Stomach (tissue), 9 donors: ENCODE measurements around the gene EML5. TPM values are rescaled to one million over a fixed set of nuclear protein-coding genes. Genes with fewer than 3 reads are reported as not detected.

ENCODE experiments used
- DNase-seq, 2 donors: peaks; one replicate each; pipeline versions ENCODE4 v3.0.0 to v3.0.0-alpha.2; 2013 to 2019
- H3K27ac ChIP-seq, 5 donors: fragments of 200-600 bp in 4 of 5; sonication (generic) in 4 of 5; one replicate each; pipeline ENCODE4 v1.5.1; 2013 to 2019; ENCODE audit warnings: mild to moderate bottlenecking in 1 of 5, moderate library complexity in 1 of 5
- H3K27me3 ChIP-seq, 3 donors: fragments of 200-600 bp; sonication (generic); one replicate each; pipeline ENCODE4 v1.5.1; 2017 to 2019; ENCODE audit warnings: mixed run types in 1 of 3
- H3K36me3 ChIP-seq, 4 donors: fragments of 200-600 bp; sonication (generic); 1 replicate in 3 of 4; 2 replicates in 1 of 4; pipeline ENCODE4 v1.5.1; 2016 to 2019
- H3K4me1 ChIP-seq, 4 donors: fragments of 200-600 bp; sonication (generic); one replicate each; pipeline ENCODE4 v1.5.1; 2016 to 2019
- H3K4me3 ChIP-seq, 4 donors: fragments of 200-600 bp; sonication (generic) in 3 of 4; one replicate each; pipeline ENCODE4 v1.5.1; 2016 to 2019; ENCODE audit warnings: mild to moderate bottlenecking in 1 of 4
- H3K9me3 ChIP-seq, 4 donors: fragments of 200-600 bp; sonication (generic); one replicate each; pipeline ENCODE4 v1.5.1; 2016 to 2019
- EP300 ChIP-seq: sonication (generic); formaldehyde crosslinking; IDR thresholded peaks from one replicate; pipeline ENCODE4 v1.6.1; 2017; ENCODE audit warnings: antibody characterized with exemption
- POLR2A ChIP-seq, 4 donors: fragments of 450-650 bp; IDR thresholded peaks; one replicate each; pipeline ENCODE4 v1.6.1; 2016; ENCODE audit warnings: antibody characterized with exemption in 4 of 4, control low read depth in 2 of 4, mild to moderate bottlenecking in 1 of 4, moderate library complexity in 1 of 4
- POLR2AphosphoS5 ChIP-seq, 3 donors: sonication (generic); formaldehyde crosslinking; IDR thresholded peaks; one replicate each; pipeline ENCODE4 v1.6.1; 2016; ENCODE audit warnings: antibody characterized with exemption in 3 of 3
- WGBS, 5 donors: extraction: QIAGEN DNeasy Blood & Tissue Kit in 3 of 5; methylation state at CpG; one replicate each; pipeline versions ENCODE4 v1.1.5 to v1.1.7; 2013 to 2018; 5-methylcytosine and 5-hydroxymethylcytosine counted together
- intact Hi-C: fragments of 100-400 bp; cut with DNase I; formaldehyde crosslinking; loops from one replicate; pipeline ENCODE4 v1.15.1; 2023; ENCODE audit warnings: low total_unique reads
- polyA plus RNA-seq, 3 donors: library from polyadenylated mRNA; stranded (reverse); fragments of 200-250 nt; gene quantifications; one replicate each; pipeline ENCODE4 v1.2.3, GENCODE V29; 2013
- total RNA-seq, 5 donors: library from RNA; depleted of rRNA; stranded (reverse); fragments of >200 nt; gene quantifications; one replicate each; pipeline versions ENCODE4 v1.1.0 to v1.2.3, GENCODE V29; 2014 to 2016
- TF ChIP-seq, protein P1 (sequence below), 7 experiments: fragments of 450-650 bp in 4 of 7; fragments of 200-600 bp in 3 of 7; sonication (generic) in 3 of 7; IDR thresholded peaks; one replicate each; pipeline ENCODE4 v1.5.1; 2016 to 2019; ENCODE audit warnings: antibody characterized with exemption in 7 of 7, control low read depth in 2 of 7, mild to moderate bottlenecking in 1 of 7
- donor health status: healthy with polysubstance abuse.
- donor health status: Bipolar disorder and iron deficiency.
- donor health status: healthy.

Gene EML5
- total and polyA plus RNA-seq, 8 donors: 0.19 to 10.3 (median 0.92) TPM; not detected in 1

GRCh38 chr14:88669346-88669745 lies 123.4 kb downstream of the EML5 start:
- intact Hi-C loops: no loop called here
- H3K4me1 ChIP-seq: peaks cover 0 to 11% (median 8%) of the 10 kb centered on the region in 4 donors
- TF ChIP-seq, protein P1, sequence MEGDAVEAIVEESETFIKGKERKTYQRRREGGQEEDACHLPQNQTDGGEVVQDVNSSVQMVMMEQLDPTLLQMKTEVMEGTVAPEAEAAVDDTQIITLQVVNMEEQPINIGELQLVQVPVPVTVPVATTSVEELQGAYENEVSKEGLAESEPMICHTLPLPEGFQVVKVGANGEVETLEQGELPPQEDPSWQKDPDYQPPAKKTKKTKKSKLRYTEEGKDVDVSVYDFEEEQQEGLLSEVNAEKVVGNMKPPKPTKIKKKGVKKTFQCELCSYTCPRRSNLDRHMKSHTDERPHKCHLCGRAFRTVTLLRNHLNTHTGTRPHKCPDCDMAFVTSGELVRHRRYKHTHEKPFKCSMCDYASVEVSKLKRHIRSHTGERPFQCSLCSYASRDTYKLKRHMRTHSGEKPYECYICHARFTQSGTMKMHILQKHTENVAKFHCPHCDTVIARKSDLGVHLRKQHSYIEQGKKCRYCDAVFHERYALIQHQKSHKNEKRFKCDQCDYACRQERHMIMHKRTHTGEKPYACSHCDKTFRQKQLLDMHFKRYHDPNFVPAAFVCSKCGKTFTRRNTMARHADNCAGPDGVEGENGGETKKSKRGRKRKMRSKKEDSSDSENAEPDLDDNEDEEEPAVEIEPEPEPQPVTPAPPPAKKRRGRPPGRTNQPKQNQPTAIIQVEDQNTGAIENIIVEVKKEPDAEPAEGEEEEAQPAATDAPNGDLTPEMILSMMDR (IDR thresholded peaks at IDR 0.05): no peak
- H3K27ac ChIP-seq: no peak overlapping the region
- H3K27me3 ChIP-seq: no peaks in the 10 kb centered on the region
- no peak overlapping the region for H3K4me3 ChIP-seq
- 70 to 100% (median 77%) methylated on average over 3 to 4 of the region's 4 CpGs for WGBS, 5 donors
- no peak for DNase-seq
- no peaks in the 10 kb centered on the region for H3K9me3 ChIP-seq
- no peaks in the 10 kb centered on the region for H3K36me3 ChIP-seq

DNA sequence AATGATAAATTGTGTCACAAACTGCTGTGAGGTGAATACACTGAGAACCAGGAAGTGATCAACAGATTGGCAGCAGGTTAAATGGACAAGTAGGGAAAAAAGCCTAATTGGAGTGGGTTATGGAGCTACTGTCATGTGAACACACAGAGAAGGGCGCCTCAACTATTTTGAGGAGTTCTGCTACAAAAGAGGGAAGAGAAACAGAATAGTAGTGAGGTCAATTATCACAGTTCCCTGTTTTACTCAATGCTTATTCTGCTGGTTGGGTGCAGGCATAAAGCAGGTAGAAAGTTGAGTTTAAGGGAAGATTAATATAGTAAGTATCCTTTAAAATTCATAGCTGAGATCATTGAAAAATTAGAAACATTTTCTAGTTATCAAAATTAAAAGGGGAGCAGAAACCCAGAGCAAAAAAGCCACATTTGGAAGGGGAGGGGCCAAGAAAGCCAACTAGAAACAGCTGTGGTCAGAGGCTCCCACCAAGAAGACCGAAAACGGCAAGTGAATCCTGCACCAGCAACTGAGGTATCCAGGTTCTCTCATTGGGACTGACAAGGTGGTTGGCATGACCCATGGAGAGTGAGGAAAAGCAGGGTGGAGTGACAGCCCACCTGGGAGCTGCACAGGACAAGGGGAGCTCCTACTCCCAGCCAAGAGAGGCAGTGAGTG lies 124.2 kb downstream of the EML5 start:
- Histone ChIP-seq H3K4me3 (no peak overlapping the region), H3K36me3 (no peaks in the 10 kb centered on the region), H3K27ac (no peak overlapping the region), H3K9me3 (no peaks in the 10 kb centered on the region), H3K27me3 (no peaks in the 10 kb centered on the region), H3K4me1 (peaks cover 0 to 11% (median 8%) of the 10 kb centered on the region in 4 donors)
- TF ChIP-seq POLR2A (IDR thresholded peaks at IDR 0.05) (no peak), POLR2AphosphoS5 (IDR thresholded peaks at IDR 0.05) (no peak), EP300 (no peak)
- TF ChIP-seq, protein P1 (IDR thresholded peaks at IDR 0.05): no peak
- 85 to 91% (median 88%) methylated on average over 3 of the region's 3 CpGs for WGBS, 5 donors
- no peak for DNase-seq
- intact Hi-C loops: no loop called here

- WGBS, 5 donors: 28 to 48% (median 37%) methylated on average over 4 of the region's 4 CpGs
- intact Hi-C loops: no loop called here
- Histone ChIP-seq H3K36me3 (no peaks in the 10 kb centered on the region), H3K9me3 (no peaks in the 10 kb centered on the region), H3K4me3 (no peak overlapping the region), H3K4me1 (peaks cover 0 to 11% (median 8%) of the 10 kb centered on the region in 4 donors), H3K27ac (peak overlapping the region in 1 of 5 donors; percentile 1), H3K27me3 (no peaks in the 10 kb centered on the region)
- DNase-seq: peak; percentile 51 to 91
- TF ChIP-seq POLR2AphosphoS5 (IDR thresholded peaks at IDR 0.05): no peak
- TF ChIP-seq, protein P1 (IDR thresholded peaks at IDR 0.05): peak in 5 of 7 experiments; percentile 39 to 76 (median 60)
These were observed 125.0 kb downstream of the EML5 start for GRCh38 chr14:88667555-88668273.

DNA sequence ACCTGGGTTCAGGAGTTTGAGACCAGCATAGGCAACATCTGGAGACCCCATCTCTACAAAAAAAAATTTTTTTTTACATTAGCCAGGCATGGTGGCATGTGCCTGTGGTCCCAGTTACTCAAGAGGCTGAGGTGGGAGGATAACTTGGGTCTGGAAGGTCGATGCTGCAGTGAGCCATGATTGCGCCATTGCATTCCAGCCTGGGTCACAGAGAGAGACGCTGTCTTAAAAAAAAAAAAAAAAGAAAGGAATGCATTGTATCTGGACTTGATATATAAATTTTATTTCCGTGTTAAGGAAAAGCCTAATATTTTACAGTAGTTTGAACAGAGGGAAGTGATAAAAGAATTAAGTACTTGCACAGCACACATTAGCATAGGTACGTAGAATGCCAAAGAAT lies 132.7 kb downstream of the EML5 start:
- no peaks in the 10 kb centered on the region for H3K36me3 ChIP-seq
- intact Hi-C loops: no loop called here
- 87 to 96% (median 89%) methylated on average over 5 of the region's 5 CpGs for whole genome bisulfite sequencing, 5 donors
- H3K4me1 ChIP-seq: no peaks in the 10 kb centered on the region
- no peak overlapping the region for H3K27ac ChIP-seq
- DNase-seq: no peak
- no peaks in the 10 kb centered on the region for H3K27me3 ChIP-seq
- TF ChIP-seq EP300 (no peak), POLR2A (IDR thresholded peaks at IDR 0.05) (no peak), POLR2AphosphoS5 (IDR thresholded peaks at IDR 0.05) (no peak)
- TF ChIP-seq, protein P1 (IDR thresholded peaks at IDR 0.05): no peak
- no peak overlapping the region for H3K4me3 ChIP-seq
- H3K9me3 ChIP-seq: no peaks in the 10 kb centered on the region
